ENCODE data around the gene PROZ.

PROZ gene

DNA sequence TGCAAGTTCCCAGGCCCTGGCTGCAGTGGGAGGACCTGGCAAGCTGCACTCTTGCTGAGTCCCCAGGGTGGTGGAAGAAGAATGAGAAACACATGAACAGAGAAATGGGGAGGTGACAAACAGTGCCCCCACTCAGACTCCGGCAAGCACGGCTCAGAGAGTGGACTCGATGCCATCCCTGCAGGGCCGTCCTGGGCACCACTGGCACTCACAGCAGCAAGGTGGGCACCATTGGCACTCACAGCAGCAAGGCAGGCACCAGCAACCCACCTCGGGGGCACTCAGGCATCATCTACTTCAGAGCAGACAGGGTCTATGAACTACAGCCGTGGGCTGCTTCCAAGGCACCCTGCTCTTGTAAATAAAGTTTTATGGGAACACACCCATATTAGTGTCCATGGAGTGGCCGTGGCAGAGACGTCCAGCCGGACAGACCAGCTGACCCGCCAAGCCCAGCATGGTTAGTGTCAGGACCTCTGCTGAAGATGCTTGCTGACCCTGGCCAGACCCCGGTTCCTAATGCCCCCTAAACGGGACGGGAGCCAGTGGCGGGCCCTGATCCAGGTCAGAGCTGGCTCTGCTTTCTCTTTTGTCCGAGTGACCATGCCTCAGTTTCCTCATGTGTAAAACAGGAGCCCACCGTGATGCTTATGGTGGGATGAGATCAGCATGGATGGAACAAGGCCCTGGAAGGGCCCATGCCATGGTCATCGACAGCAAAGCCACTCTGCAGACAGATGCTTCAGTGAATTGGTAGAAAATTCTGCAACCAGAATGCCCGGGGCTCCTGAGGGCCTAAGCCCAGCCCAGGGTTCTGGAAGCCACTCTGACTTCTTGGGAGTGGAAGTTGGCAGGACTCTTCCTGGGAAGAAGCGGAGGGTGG lies 37.9 kb upstream of the PROZ start:
- no peak for DNase-seq

DNA sequence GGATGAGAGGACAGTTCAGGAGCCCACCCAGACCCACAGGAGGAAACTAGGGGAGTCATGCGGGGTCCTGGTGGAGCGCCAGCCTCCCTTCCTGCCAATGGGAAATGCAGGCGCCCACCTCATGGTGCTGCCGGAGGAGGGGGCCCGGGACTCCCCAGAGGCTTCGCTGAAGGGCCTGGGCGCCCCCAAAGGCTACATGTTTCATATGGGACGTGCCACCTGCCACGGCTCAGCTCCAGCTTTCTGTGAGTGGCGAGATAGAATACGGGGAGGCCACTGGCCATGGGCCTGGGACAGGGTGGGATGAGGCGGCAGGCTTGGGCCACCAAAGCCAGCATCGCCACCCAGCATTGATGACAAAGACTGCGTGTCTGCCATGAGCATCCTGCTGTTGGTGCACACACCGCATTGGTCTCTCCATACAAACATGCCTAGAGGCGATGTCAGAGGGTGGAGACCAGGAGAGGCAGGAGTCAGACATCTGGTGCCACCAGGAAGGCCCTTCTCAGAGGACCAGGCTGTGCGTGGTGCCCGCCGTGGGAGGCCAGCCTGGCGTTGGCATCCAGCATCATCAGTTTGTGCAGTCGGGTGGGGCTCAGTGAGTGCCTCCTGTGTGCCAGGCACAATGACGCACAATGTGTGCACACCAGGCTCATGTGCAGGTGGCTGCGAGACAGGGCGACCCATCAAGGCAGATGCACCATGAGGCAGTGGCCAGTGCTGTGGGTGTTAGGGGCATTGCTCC lies 37.1 kb upstream of the PROZ start:
- peak; percentile 14 for DNase-seq

DNA sequence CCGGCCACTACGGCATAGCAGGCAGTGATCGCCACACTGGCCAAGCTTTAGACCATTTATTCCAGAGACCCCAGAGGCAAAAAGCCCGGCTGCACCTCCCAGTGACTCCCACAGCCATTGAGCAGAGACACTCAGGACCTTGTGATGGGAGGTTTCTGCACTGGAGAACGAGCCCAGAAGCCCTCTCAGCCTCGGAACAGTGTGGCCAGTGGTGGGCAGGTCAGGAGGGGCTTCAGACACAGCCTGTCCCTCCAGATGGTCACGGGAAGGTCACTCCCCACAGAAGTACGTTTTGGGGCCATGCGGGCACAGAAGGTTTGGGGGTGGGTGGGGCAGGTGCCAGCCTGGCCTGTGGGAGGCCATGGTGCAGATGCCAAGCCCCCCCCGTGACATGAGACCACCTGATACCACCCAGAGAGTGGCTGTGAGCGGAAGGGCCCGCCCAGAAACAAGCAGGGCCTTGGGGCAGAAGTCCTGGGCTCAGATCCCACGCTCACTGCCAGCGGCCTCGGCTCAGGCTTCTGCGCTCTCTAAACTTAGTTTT lies 36.4 kb upstream of the PROZ start:
- peak; percentile 37 for DNase-seq

DNA sequence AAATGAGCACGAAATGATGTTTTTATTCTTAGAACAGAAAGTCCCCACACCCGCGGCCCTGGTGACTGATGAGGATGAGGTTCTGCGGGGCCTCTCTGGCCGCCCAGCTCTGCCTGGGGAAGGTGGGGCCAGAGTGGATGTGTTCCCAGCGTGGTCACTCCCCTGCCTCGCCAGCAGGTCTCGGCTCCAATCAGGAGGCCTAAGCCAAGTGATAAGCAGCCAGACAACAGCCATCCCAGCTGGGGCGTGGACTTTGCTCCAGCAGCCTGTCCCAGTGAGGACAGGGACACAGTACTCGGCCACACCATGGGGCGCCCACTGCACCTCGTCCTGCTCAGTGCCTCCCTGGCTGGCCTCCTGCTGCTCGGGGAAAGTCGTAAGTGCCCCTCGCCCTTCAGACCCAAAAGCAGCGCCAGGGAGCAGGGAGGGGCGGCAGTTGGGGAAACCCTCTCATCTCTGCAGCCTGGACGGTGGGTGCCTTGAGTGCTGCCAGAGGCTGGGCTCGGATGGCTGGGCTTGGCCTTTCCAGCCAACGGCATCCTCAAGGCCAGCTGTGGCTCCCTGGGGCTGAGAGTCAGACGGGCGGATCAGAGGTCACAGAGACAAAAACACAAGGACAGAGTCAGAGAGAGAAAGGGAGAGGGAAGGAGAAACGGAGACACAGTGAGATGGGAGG lies 35.8 kb upstream of the PROZ start, which contains the start of gene F10:
Gene F10 (plus strand): TSS at position 250 of the 676 bp plus-strand sequence. CDS start 57 bp downstream, at position 307.
- peak; percentile 69 for DNase-seq

DNA sequence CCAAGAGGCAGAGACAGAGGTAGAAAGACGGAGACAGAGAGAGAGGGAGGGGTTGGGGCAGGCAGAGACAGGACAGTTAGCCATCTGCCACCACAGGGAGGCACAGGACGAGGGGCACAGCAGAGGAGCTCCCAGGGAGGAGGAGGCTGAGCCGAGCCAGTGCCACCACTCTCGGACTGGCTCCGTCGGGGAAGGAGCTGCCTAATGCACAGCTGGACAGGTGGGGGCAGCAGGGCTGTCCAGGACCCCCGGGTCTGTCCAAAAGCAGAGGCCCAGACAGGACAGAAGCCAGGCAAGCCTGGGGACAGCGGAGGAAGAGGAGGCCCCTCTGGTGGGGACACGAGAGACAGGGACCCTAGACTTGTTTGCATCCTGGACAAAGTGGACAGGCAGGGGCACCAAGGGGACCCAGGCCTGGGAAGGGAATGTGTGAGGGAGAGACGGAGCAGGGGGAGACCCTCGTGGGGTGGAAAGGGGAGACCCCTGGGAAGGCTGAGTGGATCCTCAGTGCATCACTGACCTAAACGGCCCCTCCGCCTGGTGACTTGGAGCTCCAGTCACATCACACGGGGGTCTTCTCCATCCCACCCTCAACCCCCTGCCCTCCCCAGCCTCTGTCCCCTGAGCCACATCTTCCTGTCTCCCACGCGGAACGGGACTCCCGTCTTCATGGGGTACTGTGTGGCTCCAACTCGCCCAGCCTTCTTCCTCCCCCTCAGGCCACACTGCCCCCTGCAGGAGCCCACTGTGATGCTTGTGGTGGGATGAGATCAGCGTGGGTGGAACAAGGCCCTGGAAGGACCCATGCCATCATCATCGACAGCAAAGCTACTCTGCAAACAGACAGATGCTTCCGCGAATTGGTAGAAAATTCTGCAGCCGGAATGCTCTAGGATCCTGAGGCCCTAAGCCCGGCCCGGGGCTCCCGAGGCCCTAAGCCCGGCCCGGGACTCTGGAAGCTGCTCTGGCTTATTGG lies 34.9 kb upstream of the PROZ start:
- DNase-seq = peak; percentile 24

DNA sequence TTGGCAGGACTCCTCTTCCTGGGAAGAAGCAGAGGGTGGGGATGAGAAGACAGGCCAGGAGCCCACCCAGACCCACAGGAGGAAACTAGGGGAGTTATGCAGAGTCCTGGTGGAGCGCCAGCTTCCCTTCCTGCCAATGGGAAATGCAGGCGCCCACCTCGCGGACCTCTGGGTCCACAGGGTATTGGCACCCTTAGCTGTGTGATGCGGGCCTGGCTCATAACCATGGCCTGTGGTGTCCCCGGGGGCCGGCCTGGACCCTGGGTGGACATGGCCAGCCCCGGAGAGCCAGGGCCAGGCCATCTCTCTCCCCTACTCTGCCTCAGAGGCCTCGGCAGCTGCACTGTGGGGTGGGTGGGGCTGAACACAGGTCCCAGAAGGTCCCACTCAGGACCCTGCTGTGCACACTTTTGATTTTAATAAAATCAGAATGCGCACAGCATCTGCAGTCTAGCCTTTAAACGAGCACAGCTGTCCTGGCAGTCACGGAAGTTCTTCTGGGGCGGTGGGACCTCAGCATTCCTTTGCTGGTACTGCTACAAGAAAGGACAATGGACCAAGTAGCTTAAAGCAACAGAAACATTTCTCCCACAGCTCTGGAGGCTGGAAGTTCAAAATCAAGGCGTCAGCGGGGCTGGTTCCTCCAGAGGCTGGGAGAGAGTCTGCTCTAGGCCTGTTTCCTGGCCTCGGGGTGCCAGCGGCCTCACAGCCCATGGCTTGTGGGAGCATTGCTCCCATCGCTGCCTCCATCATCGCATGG lies 34.1 kb upstream of the PROZ start:
- DNase-seq = no peak

DNA sequence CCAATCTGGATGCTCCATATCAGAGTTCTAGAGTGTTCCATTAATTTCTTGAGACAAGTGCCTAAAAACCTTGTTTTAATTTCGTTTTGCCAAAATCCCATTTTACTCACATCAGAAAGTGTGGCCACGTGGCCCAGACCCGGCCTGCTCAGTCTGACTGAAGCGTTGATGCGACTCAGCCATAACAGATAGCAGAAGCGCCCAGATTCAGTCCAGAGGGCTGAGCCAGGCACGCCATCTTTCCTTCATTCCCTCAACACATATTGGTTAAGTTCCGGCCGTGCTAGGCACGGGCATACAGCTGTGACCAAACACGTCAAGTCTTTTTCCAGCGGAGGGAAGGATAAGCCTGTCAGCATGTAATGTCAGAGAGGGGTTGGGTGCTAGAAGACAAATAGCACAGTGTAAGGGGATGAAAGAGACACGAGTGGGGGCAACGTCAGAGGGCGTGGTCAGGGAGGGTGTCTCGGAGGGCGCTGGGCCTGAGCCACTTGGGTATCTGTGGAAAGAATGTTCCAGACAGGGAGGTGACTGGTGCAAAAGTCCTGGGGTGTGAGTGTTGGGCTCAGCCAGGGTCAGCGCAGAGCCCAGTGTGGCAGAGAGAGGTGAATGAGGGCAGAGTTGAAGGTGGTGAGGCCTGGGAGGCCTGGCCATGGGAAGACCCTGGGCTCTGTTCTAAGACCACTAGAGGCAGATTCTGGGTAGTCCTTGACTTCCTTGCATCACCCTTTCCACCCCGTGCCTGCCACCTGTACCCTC lies 32.8 kb upstream of the PROZ start:
- DNase-seq = peak; percentile 8

DNA sequence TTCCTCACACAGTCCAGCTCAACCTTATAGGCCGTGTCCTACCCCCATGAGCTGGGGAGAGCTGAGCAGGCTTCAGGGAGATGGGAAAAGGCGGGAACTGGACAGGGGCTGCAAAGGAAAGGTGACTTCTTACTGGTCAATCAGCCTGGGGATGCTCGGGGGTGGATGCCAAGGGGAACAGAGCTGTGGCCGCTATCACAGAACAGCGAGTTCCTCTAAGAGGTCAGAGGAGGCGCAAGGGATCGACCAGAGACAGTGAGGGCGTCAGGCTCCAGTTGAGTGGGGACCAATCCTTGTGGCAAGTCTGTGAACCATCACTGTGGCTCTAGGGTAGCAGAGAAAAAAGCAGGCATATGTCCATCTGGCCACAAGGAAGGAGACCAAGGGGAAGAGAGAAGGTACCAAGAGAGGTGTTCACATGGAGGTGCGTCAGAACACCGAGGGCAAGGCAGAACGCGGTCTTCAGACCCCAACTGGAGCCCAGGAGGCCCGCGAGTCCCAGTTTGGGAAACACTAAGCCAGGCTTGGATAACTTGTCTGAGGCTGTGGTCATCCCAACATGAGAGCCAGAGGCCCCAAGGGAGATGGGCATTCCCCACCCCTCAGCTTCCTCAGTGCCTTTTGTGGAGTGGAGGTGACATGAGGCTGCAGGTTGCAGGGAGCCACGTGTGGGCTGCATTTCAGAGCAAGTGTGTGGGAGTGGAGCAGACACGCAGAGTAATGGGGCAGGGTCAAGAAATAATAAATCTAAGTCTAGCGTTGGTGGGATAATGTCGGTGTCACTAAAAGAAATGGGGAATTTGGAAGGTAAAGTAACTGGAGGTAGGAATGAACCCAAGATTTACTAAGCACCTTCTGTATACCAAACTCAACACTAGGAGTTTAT lies 31.9 kb upstream of the PROZ start:
- DNase-seq = peak; percentile 8

DNA sequence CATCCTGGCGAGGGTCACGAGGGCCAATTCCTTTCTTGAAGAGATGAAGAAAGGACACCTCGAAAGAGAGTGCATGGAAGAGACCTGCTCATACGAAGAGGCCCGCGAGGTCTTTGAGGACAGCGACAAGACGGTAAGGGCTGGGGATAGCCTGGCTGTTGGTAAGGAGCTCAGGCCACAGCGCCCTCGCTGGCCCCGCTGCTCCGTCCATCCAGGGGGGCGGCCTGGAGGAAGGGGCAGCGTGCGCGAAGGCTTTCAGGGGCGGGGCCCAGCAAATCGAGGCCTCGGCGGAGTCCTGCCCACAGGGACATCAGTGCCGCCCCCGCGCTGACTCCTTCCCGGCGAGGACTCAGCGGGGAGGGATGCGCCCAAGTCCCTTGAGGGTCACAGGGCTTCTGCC lies 29.0 kb upstream of the PROZ start:
- DNase-seq = no peak

DNA sequence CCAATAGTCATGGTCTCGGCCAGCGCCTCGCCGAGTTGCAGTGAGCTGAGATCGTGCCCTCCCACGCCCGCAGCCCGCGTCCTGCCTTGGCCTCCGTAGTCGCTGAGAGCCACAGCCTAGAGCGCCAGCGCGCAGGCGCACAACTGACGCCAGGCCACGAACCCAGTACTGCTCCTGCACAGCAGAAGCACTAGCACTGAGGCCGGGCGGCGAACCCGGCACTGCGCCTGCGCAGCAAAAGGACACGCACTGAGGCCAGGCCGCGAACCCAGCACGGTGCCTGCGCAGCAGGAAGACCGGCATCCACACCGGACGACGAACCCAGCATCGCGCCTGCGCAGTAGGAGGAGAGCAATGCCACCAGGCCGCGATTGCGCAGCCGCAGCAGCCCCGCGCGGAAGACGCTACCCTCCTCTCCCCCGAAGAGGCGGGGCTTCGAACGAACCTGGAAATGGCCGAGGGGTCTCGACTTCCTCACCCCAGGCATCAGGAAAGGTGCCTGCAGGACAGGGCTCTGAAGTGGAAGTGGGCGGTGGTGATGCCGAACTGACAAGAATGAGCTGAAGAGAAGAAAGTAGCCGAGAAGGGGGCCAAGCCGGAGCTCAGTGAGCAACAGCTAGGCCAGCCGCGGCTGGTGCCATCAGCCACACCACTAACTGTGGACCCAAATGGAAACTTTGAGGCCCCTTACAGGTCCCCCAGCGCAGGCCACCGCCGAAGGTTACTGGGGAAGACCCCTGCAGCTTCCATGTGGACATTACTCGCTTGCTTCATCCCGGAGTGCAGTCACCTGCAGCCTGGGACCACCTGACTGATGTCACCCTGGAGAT lies 28.3 kb upstream of the PROZ start:
- peak; percentile 45 for DNase-seq

DNA sequence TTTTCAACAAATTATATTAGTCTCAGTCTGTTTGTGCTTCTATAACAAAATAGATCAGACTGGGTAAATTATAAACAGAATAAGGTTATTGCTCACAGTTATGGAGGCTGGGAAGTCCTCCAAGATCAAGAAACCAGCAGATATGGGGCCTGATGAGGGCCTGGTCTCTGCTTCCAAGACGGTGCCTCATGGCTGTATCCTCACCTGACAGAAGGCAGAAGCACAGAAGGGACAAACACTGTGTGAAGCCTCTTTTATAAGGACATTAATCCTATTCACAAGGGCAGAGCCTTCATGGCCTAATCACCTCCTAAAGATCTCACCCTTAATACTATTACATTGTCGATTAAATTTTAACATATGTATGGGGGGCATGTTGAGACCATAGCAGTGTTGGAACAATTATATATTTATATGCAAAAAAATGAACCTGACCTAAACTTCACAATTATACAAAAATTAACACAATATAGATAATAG lies 23.1 kb upstream of the PROZ start:
- peak; percentile 1 for DNase-seq

DNA sequence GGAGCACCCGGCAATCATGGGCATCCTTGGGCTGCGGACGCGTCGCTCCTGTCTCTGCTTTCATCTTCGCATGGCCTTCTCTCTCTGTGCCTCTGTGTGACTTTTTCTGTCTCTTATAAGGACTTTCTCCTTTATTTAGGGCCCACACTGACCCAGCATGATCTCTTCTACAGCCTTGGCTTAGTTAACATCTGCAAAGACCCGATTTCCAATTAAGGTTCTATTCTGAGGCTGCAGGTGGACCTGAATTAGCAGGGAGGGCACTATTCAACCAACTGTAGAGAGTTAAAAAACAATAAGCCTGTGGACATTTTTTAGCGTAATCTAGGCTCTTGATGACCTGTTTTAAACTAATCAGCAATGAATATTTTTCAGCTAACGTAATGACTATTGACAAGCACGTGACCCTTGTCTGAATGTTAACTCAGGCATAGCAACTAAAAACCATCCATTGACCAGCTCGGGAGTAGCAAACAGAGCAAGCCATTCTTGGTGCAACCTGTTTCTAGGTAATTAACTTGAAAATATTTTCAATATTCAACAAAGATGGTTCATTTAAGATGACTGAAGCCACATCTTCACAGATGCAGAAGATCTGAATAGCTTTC lies 20.7 kb upstream of the PROZ start:
- no peak for DNase-seq

DNA sequence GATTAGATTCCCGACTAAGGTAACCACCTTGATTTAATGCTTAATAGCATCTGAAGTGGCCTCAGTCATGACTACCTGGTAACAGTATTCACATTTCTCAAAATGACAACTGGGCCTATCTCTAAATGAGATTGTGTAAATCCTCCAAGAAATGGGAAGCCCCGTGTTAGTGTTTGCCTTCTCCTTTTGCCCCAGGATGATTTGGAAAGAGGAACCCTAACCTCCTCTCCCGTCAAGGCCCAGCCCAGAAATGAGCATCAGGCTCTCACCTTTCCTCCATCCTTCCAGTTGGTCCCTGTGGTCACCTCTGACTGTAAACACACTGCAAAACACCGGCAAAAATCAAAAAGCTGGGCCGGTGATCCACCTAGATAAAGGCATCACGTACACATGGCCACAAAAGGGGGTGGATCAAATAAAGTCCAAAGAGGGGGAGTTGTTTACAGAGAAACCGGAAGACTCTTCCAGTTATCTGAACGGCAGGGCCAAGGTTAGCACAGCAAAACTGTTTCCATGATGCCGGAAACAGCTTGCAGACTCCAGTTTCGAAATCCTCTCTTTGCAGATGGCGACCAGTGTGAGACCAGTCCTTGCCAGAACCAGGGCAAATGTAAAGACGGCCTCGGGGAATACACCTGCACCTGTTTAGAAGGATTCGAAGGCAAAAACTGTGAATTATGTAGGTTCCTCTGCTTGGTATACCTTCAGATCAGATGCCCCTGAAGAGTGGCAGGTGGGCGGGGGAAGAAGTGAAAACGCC lies 19.5 kb upstream of the PROZ start:
- DNase-seq = no peak

DNA sequence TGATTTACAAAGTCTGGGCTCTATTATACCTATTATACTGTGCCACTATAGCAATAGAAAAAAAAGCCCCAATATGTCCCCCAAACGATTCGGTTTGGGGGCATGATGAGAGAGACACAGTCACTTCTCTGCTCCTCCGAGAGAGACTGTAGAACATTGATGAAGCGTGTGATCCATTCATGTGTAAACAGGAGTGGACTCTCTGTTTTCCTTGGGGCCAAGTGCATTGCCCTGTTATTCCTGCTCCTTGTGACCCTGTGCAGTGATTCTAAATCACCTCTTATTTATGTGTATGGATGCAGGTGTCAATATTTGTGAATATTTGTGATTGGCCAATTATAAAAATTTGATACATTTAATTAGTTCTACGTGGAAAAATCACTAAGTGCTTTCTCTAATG lies 18.9 kb upstream of the PROZ start:
- no peak for DNase-seq

DNA sequence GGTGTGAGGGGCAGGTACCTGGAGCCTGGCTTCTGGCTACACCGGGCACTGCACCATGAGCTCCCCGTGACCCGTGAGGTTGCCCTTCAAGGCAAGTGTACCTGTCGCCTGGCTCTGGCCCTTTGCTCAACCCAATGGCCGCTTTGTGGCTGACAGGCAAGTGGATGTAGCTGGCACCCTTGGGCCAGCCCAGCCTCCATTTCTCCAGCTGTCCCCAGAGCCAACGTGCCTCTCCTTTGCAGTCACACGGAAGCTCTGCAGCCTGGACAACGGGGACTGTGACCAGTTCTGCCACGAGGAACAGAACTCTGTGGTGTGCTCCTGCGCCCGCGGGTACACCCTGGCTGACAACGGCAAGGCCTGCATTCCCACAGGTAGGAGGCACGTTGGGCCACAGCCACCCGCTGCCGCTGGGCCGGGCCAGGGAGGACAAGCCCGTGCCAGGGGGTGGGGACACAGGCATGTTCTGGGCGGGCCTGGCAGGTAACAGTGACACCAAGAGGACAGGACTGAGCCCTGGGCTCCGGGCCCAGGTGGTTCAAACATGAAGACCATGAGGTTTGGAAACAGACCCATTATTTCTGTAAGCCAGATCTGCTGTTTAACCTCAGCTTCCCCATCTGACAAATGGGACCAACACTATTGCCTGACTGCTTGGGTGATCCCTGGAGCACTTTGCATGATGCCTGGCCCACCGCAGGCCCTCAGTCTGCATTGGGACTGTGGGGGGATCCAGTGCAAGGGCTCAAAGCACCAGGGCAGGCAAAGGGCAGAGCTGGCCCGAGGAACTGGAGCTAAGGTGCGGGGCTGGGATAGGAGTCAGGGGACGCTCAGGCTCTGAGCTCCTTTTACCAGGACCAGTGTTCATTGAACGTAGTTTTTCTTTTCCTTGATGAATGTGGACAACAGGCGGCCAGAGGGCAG lies 17.5 kb upstream of the PROZ start:
- DNase-seq = no peak

DNA sequence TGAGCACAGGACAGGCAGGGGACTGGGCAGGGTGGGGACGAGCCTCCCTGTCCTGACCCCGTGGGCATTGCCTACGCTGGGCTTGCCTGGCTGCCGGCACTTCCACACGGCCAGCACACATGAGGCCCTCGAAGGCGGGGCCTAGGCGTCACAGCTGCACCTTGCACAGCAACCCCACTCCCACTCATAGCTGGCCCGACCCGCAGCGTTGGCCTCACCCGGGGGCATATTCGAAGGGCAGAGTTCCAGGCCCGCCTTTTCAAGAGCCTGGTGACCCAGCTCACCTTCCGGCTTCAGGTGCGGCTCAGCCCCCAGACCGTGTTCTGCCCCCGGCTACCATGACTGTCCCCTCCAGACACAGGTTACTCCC lies 16.9 kb upstream of the PROZ start:
- no peak for DNase-seq
